Neuronal stem cell (in vitro differentiated cells): Measurements from ENCODE around the gene STAG1.
"Not testable (repeated sequence)": the region's sequence is repeated elsewhere in the genome, so short reads cannot be mapped to it uniquely, and the experiment has no call there.

Source experiments
- DNase-seq: peaks from one replicate; pipeline ENCODE4 v3.0.0-alpha.2; 2013; ENCODE audit warnings: low spot score
- H2AFZ ChIP-seq: one replicate; pipeline ENCODE4 v1.6.1; 2013; ENCODE audit warnings: mild to moderate bottlenecking, low read length, inconsistent platforms
- H2AK5ac ChIP-seq: 2 replicates; pipeline ENCODE4 v1.6.1; 2013; ENCODE audit warnings: low read depth, mild to moderate bottlenecking, inconsistent platforms, low read length, moderate library complexity, mixed read lengths
- H2BK120ac ChIP-seq: 2 replicates; pipeline ENCODE4 v1.6.1; 2013; ENCODE audit warnings: low read depth, mild to moderate bottlenecking, inconsistent platforms, low read length, moderate library complexity, mixed read lengths
- H2BK12ac ChIP-seq: one replicate; pipeline ENCODE4 v1.6.1; 2013; ENCODE audit warnings: low read length, inconsistent platforms
- H2BK15ac ChIP-seq: 2 replicates; pipeline ENCODE4 v1.6.1; 2013; ENCODE audit warnings: mild to moderate bottlenecking, low read length, inconsistent platforms, mixed read lengths
- H2BK5ac ChIP-seq: one replicate; pipeline ENCODE4 v1.6.1; 2013; ENCODE audit warnings: inconsistent platforms, mild to moderate bottlenecking, low read length, moderate library complexity
- H3K14ac ChIP-seq: one replicate; pipeline ENCODE4 v1.6.1; 2013; ENCODE audit warnings: low read length, inconsistent platforms
- H3K18ac ChIP-seq: 2 replicates; pipeline ENCODE4 v1.6.1; 2013; ENCODE audit warnings: low read length, inconsistent platforms
- H3K23ac ChIP-seq: 2 replicates; pipeline ENCODE4 v1.6.1; 2013; ENCODE audit warnings: low read depth, mild to moderate bottlenecking, mixed read lengths, low read length, inconsistent platforms; ENCODE audit not compliant: poor library complexity
- H3K27ac ChIP-seq: replicated peaks from 3 replicates; pipeline ENCODE4 v1.5.1; 2013; ENCODE audit warnings: low read length, inconsistent platforms
- H3K27me3 ChIP-seq, 3 experiments: 2 replicates each; pipeline ENCODE4 v1.6.1; 2013; ENCODE audit warnings: low read length in 3 of 3, mild to moderate bottlenecking in 2 of 3, inconsistent platforms in 1 of 3, low read depth in 1 of 3, mixed read lengths in 1 of 3, moderate library complexity in 1 of 3; ENCODE audit not compliant: control insufficient read depth in 3 of 3, insufficient read depth in 3 of 3
- H3K36me3 ChIP-seq, 2 donors: replicated peaks in 1 of 2; 2 replicates each; pipeline ENCODE4 v1.6.1; 2013; ENCODE audit warnings: low read length in 2 of 2; ENCODE audit not compliant: control insufficient read depth in 2 of 2, insufficient read depth in 2 of 2
- H3K4ac ChIP-seq: 2 replicates; pipeline ENCODE4 v1.6.1; 2013; ENCODE audit warnings: inconsistent platforms, mild to moderate bottlenecking, low read length, moderate library complexity
- H3K4me1 ChIP-seq, 2 donors: 1 replicate in 1 of 2; 2 replicates in 1 of 2; pipeline ENCODE4 v1.6.1; 2013; ENCODE audit warnings: low read length in 2 of 2, low read depth in 1 of 2; ENCODE audit not compliant: control insufficient read depth in 2 of 2, insufficient read depth in 1 of 2
- H3K4me2 ChIP-seq: one replicate; pipeline ENCODE4 v1.6.1; 2013; ENCODE audit warnings: mild to moderate bottlenecking, low read length, inconsistent platforms; ENCODE audit not compliant: insufficient read depth, poor library complexity, severe bottlenecking
- H3K4me3 ChIP-seq, 2 donors: 2 replicates each; pipeline ENCODE4 v1.5.1; 2013; ENCODE audit warnings: low read length in 2 of 2, mild to moderate bottlenecking in 2 of 2, inconsistent platforms in 1 of 2, moderate library complexity in 1 of 2
- H3K79me1 ChIP-seq: one replicate; pipeline ENCODE4 v1.6.1; 2013; ENCODE audit warnings: low read depth, mild to moderate bottlenecking, inconsistent platforms, low read length, moderate library complexity
- H3K9ac ChIP-seq: one replicate; pipeline ENCODE4 v1.6.1; 2013; ENCODE audit warnings: mild to moderate bottlenecking, low read depth, low read length, inconsistent platforms; ENCODE audit not compliant: poor library complexity
- H3K9me3 ChIP-seq, 2 donors: replicated peaks in 1 of 2; 2 replicates each; pipeline versions ENCODE3 to v1.6.1; 2013; ENCODE audit warnings: low read length in 2 of 2, mild to moderate bottlenecking in 2 of 2, inconsistent platforms in 1 of 2, low read depth in 1 of 2, mixed read lengths in 1 of 2, moderate library complexity in 1 of 2; ENCODE audit not compliant: control insufficient read depth in 2 of 2, insufficient read depth in 1 of 2
- H4K8ac ChIP-seq: one replicate; pipeline ENCODE4 v1.6.1; 2013; ENCODE audit warnings: low read depth, mild to moderate bottlenecking, inconsistent platforms, low read length, moderate library complexity
- H4K91ac ChIP-seq: one replicate; pipeline ENCODE4 v1.6.1; 2013; ENCODE audit warnings: low read length, low read depth, mild to moderate bottlenecking, inconsistent platforms; ENCODE audit not compliant: poor library complexity
- WGBS, 2 donors: extraction: QIAGEN DNeasy Blood & Tissue Kit; methylation state at CpG; one replicate each; pipeline ENCODE4 v1.1.7; 2013; ENCODE audit warnings: missing lambda C conversion rate in 2 of 2, mixed read lengths in 1 of 2; ENCODE audit not compliant: insufficient read length in 2 of 2, insufficient replicate concordance in 1 of 2; ENCODE audit errors: extremely low coverage in 2 of 2; 5-methylcytosine and 5-hydroxymethylcytosine counted together

The STAG1 gene

GRCh38 chr3:136490646-136491405, 261.4 kb downstream of the STAG1 start:
- Histone ChIP-seq H3K4me3 (no peak overlapping the region), H2BK120ac (no peak overlapping the region), H2AK5ac (no peak overlapping the region)

GRCh38 chr3:136485777-136486176, 266.4 kb downstream of the STAG1 start:
- WGBS, 2 donors = no CpG with 5 or more reads among the region's 1 CpG
- no peak overlapping the region for H3K4me2 ChIP-seq
- H2BK15ac ChIP-seq = no peak overlapping the region
- no peak for DNase-seq
- H2BK120ac ChIP-seq = no peak overlapping the region
- peaks cover 0 to 9% of the 10 kb centered on the region in 2 donors for H3K36me3 ChIP-seq
- H3K9me3 ChIP-seq = no peaks in the 10 kb centered on the region
- H3K9ac ChIP-seq = no peak overlapping the region
- no peak overlapping the region for H3K27ac ChIP-seq
- no peak overlapping the region for H3K14ac ChIP-seq
- no peak overlapping the region for H4K91ac ChIP-seq
- H3K27me3 ChIP-seq = no peaks in the 10 kb centered on the region
- H2AFZ ChIP-seq = no peak overlapping the region
- no peak overlapping the region for H2BK12ac ChIP-seq
- H3K4me3 ChIP-seq = no peak overlapping the region
- H3K18ac ChIP-seq = no peak overlapping the region
- H3K79me1 ChIP-seq = no peaks in the 10 kb centered on the region
- H4K8ac ChIP-seq = no peak overlapping the region
- H2AK5ac ChIP-seq = no peak overlapping the region
- H2BK5ac ChIP-seq = no peak overlapping the region
- H3K4ac ChIP-seq = no peak overlapping the region
- H3K4me1 ChIP-seq = no peaks in the 10 kb centered on the region
- no peak overlapping the region for H3K23ac ChIP-seq

More at GRCh38 chr3:136490646-136491405, 261.4 kb downstream of the STAG1 start:
- Histone ChIP-seq H3K27me3 (no peaks in the 10 kb centered on the region), H3K4me1 (no peaks in the 10 kb centered on the region), H4K8ac (no peak overlapping the region), H3K18ac (no peak overlapping the region), H3K27ac (no peak overlapping the region), H2BK15ac (no peak overlapping the region), H3K9ac (no peak overlapping the region), H2AFZ (no peak overlapping the region), H4K91ac (no peak overlapping the region), H3K36me3 (peaks cover 0 to 36% of the 10 kb centered on the region in 2 donors), H3K14ac (no peak overlapping the region), H3K79me1 (no peaks in the 10 kb centered on the region), H2BK5ac (no peak overlapping the region), H3K9me3 (peaks cover 3 to 15% of the 10 kb centered on the region in 2 donors), H3K4ac (no peak overlapping the region), H2BK12ac (no peak overlapping the region), H3K23ac (no peak overlapping the region), H3K4me2 (no peak overlapping the region)
- WGBS, 2 donors = no CpG with 5 or more reads among the region's 4 CpGs
- no peak for DNase-seq

- Histone ChIP-seq H2BK120ac (no peak overlapping the region), H3K18ac (no peak overlapping the region), H3K4ac (no peak overlapping the region), H3K27me3 (no peaks in the 10 kb centered on the region), H2AK5ac (no peak overlapping the region), H2BK12ac (no peak overlapping the region), H3K4me3 (no peak overlapping the region), H4K8ac (no peak overlapping the region), H3K23ac (no peak overlapping the region), H3K36me3 (peaks cover 2 to 48% of the 10 kb centered on the region in 2 donors), H3K27ac (no peak overlapping the region), H4K91ac (no peak overlapping the region), H3K4me2 (no peak overlapping the region), H3K79me1 (no peaks in the 10 kb centered on the region), H3K4me1 (no peaks in the 10 kb centered on the region), H3K9ac (no peak overlapping the region), H2BK15ac (no peak overlapping the region), H2BK5ac (no peak overlapping the region), H3K14ac (no peak overlapping the region), H3K9me3 (no peaks in the 10 kb centered on the region), H2AFZ (no peak overlapping the region)
- no CpG with 5 or more reads among the region's 1 CpG for WGBS, 2 donors
- DNase-seq = no peak
These were observed 275.9 kb downstream of the STAG1 start for GRCh38 chr3:136476280-136476679.

- DNase-seq, H2BK15ac ChIP-seq, H2AFZ ChIP-seq, H4K91ac ChIP-seq, H3K14ac ChIP-seq, H4K8ac ChIP-seq, H3K79me1 ChIP-seq, H3K27me3 ChIP-seq, H2BK5ac ChIP-seq, H3K4me1 ChIP-seq, H3K23ac ChIP-seq, H2AK5ac ChIP-seq, H3K27ac ChIP-seq, H2BK120ac ChIP-seq, H3K4ac ChIP-seq, H3K18ac ChIP-seq, H3K4me2 ChIP-seq, H2BK12ac ChIP-seq, H3K9me3 ChIP-seq, H3K9ac ChIP-seq, H3K4me3 ChIP-seq: not testable (repeated sequence)
- no CpG with 5 or more reads among the region's 3 CpGs for WGBS, 2 donors
- H3K36me3 ChIP-seq = peaks cover 2 to 48% of the 10 kb centered on the region in 2 donors
These were observed 277.3 kb downstream of the STAG1 start for GRCh38 chr3:136474876-136475275.
